Natural killer cell (primary cell): ENCODE measurements around the gene VPS37D. TPM values are rescaled to one million over a fixed set of nuclear protein-coding genes. Genes with fewer than 3 reads are reported as not detected.

Experiments used
- ATAC-seq, 3 donors: fragments of 150-1000 bp in 2 of 3; fragments of 200-7000 bp in 1 of 3; cut with Tn5 transposase; 1 replicate in 1 of 3; 2 replicates in 2 of 3; pipeline ENCODE4 v1.10.0; 2021; ENCODE audit warnings: mild to moderate bottlenecking in 2 of 3, moderate library complexity in 2 of 3
- DNase-seq, 2 donors: peaks; one replicate each; pipeline versions ENCODE4 v3.0.0 to v3.0.0-alpha.2; 2013 to 2021; ENCODE audit warnings: mixed read lengths in 1 of 2
- H3K27ac ChIP-seq: one replicate; pipeline ENCODE4 v1.5.1; 2013; ENCODE audit warnings: mild to moderate bottlenecking, low read length
- H3K27me3 ChIP-seq: one replicate; pipeline ENCODE4 v1.6.1; 2013; ENCODE audit warnings: low read length; ENCODE audit not compliant: control insufficient read depth, insufficient read depth
- H3K36me3 ChIP-seq: one replicate; pipeline ENCODE4 v1.6.1; 2013; ENCODE audit warnings: low read length; ENCODE audit not compliant: control insufficient read depth, insufficient read depth
- H3K4me1 ChIP-seq: one replicate; pipeline ENCODE4 v1.6.1; 2013; ENCODE audit warnings: low read length; ENCODE audit not compliant: control insufficient read depth, insufficient read depth
- H3K4me3 ChIP-seq: one replicate; pipeline ENCODE4 v1.5.1; 2013; ENCODE audit warnings: low read length
- H3K9me3 ChIP-seq: one replicate; pipeline ENCODE4 v1.6.1; 2013; ENCODE audit warnings: low read length; ENCODE audit not compliant: control insufficient read depth, insufficient read depth
- H3K27ac Mint-ChIP-seq, 2 donors: one replicate each; pipeline ENCODE4 v1.8.0; 2022; ENCODE audit warnings: mild to moderate bottlenecking in 2 of 2, mixed read lengths in 2 of 2, moderate library complexity in 1 of 2
- H3K27me3 Mint-ChIP-seq, 2 donors: one replicate each; pipeline ENCODE4 v1.8.0; 2022; ENCODE audit warnings: low read depth in 2 of 2, mixed read lengths in 2 of 2
- H3K36me3 Mint-ChIP-seq: one replicate; pipeline ENCODE4 v1.8.0; 2022; ENCODE audit warnings: mixed read lengths
- H3K4me1 Mint-ChIP-seq, 2 donors: one replicate each; pipeline ENCODE4 v1.8.0; 2022; ENCODE audit warnings: mixed read lengths in 2 of 2
- H3K4me3 Mint-ChIP-seq: one replicate; pipeline ENCODE4 v1.8.0; 2022; ENCODE audit warnings: mild to moderate bottlenecking, moderate library complexity, mixed read lengths
- H3K9me3 Mint-ChIP-seq, 2 donors: one replicate each; pipeline ENCODE4 v1.8.0; 2022; ENCODE audit warnings: mixed read lengths in 2 of 2
- CTCF ChIP-seq: fragments of 200-600 bp; IDR thresholded peaks from one replicate; pipeline ENCODE4 v1.8.0; 2022; ENCODE audit warnings: antibody characterized with exemption
- WGBS: methylation state at CpG from one replicate; pipeline ENCODE4 v1.1.7; 2013; ENCODE audit warnings: missing lambda C conversion rate; ENCODE audit not compliant: insufficient coverage; 5-methylcytosine and 5-hydroxymethylcytosine counted together
- intact Hi-C: fragments of 100-400 bp; cut with micrococcal nuclease; formaldehyde crosslinking; loops from one replicate; pipeline ENCODE4 v1.14.2; 2022
- total RNA-seq, 4 donors: library from RNA; stranded (reverse); fragments of 120-200 nt in 1 of 4; gene quantifications; one replicate each; pipeline versions ENCODE4 v1.2.3 to v1.2.4, GENCODE V29; 2013 to 2022

Gene VPS37D
- total RNA-seq, 3 donors from 2014 or later (not counting 1 experiment from before 2014, with no cell fraction given): 0.40 to 0.83 (median 0.48) TPM

DNA sequence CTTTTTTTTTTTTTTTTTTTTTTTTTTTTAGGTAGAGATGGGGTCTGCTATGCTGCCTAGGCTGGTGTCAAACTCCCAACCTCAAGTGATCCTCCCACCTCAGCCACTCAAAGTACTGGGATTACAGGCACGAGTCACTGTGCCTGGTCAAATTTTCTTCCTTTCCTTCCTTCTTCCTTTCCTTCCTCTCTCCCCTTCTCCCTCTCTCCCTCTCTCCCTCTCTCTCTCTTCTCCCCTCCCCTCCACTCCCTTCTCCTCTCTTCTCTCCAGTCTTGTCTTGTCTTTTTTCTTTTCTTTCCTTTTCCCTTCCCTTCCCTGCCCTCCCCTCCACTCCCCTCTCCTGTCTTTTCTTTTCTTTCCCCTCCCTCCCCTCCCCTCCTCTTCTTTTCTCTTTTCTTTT, 36.1 kb upstream of the VPS37D start:
- DNase-seq: no peak
- Histone ChIP-seq H3K27me3 (peaks cover 3% of the 10 kb centered on the region), H3K9me3 (no peaks in the 10 kb centered on the region), H3K4me1 (no peaks in the 10 kb centered on the region), H3K4me3 (no peak overlapping the region), H3K27ac (no peak overlapping the region), H3K36me3 (no peaks in the 10 kb centered on the region)
- no peak for ATAC-seq
- Mint-ChIP-seq H3K4me1 (no peaks in the 10 kb centered on the region), H3K36me3 (no peaks in the 10 kb centered on the region), H3K9me3 (no peaks in the 10 kb centered on the region), H3K27ac (no peak overlapping the region), H3K4me3 (no peak overlapping the region), H3K27me3 (peaks cover 48 to 51% of the 10 kb centered on the region in 2 donors)
- 3% methylated on average over 1 of the region's 1 CpG for WGBS
- intact Hi-C loops: no loop called here
- no peak for TF ChIP-seq CTCF

GRCh38 chr7:73633323-73633722, 34.3 kb upstream of the VPS37D start:
- intact Hi-C loops: no loop called here
- no peaks in the 10 kb centered on the region for H3K36me3 ChIP-seq
- DNase-seq (no peak), ATAC-seq (no peak)
- Mint-ChIP-seq H3K36me3 (no peaks in the 10 kb centered on the region), H3K27ac (no peak overlapping the region), H3K4me3 (no peak overlapping the region), H3K9me3 (no peaks in the 10 kb centered on the region), H3K27me3 (peaks cover 35 to 38% of the 10 kb centered on the region in 2 donors), H3K4me1 (no peaks in the 10 kb centered on the region)
- H3K27me3 ChIP-seq: peaks cover 3% of the 10 kb centered on the region
- no peak overlapping the region for H3K4me3 ChIP-seq
- no peaks in the 10 kb centered on the region for H3K4me1 ChIP-seq
- no peak for TF ChIP-seq CTCF
- H3K27ac ChIP-seq: no peak overlapping the region
- no peaks in the 10 kb centered on the region for H3K9me3 ChIP-seq
- WGBS: 88% methylated on average over 7 of the region's 7 CpGs

- 81% methylated on average over 8 of the region's 8 CpGs for WGBS
- no peak for DNase-seq
These were observed 33.8 kb upstream of the VPS37D start for GRCh38 chr7:73633844-73634243.

More at GRCh38 chr7:73633844-73634243, 33.8 kb upstream of the VPS37D start:
- Mint-ChIP-seq H3K27me3 (peaks cover 31 to 33% of the 10 kb centered on the region in 2 donors), H3K36me3 (no peaks in the 10 kb centered on the region), H3K9me3 (no peaks in the 10 kb centered on the region), H3K27ac (no peak overlapping the region), H3K4me1 (no peaks in the 10 kb centered on the region), H3K4me3 (no peak overlapping the region)
- Histone ChIP-seq H3K27ac (no peak overlapping the region), H3K9me3 (no peaks in the 10 kb centered on the region), H3K4me1 (no peaks in the 10 kb centered on the region), H3K36me3 (no peaks in the 10 kb centered on the region), H3K4me3 (no peak overlapping the region), H3K27me3 (peaks cover 3% of the 10 kb centered on the region)
- no peak for ATAC-seq
- no peak for TF ChIP-seq CTCF
- intact Hi-C loops: no loop called here
